HepG2 (cell line): ENCODE results near the gene TSPAN31. TPM values are rescaled to one million over a fixed set of nuclear protein-coding genes. Genes with fewer than 3 reads are reported as not detected.

Experiments
- ARNT2 ChIP-seq: sonication (generic); formaldehyde crosslinking; IDR thresholded peaks from 2 replicates; pipeline ENCODE4 v1.8.0; 2022; ENCODE audit warnings: mild to moderate bottlenecking, low read depth, missing genetic modification reagents, moderate library complexity
- HES4 ChIP-seq: sonication (generic); formaldehyde crosslinking; IDR thresholded peaks from 2 replicates; pipeline ENCODE4 v1.9.0; 2021; ENCODE audit warnings: mild to moderate bottlenecking, missing genetic modification reagents, borderline replicate concordance
- HNRNPUL1 ChIP-seq: fragments of 200-400 bp; formaldehyde crosslinking; IDR thresholded peaks from 2 replicates; pipeline ENCODE4 v1.6.1; 2017; ENCODE audit warnings: low read depth, mild to moderate bottlenecking, low read length, moderate library complexity
- JUNB ChIP-seq: sonication (generic); formaldehyde crosslinking; IDR thresholded peaks from 2 replicates; pipeline ENCODE4 v1.8.0; 2022; ENCODE audit warnings: missing genetic modification reagents, mild to moderate bottlenecking, borderline replicate concordance
- KMT2B ChIP-seq: IDR thresholded peaks from 2 replicates; pipeline ENCODE4 v1.6.1; 2016; ENCODE audit warnings: missing genetic modification reagents, missing compliant biosample characterization
- NFE2 ChIP-seq: sonication (generic); formaldehyde crosslinking; IDR thresholded peaks from 2 replicates; pipeline ENCODE4 v1.4.0; 2020; ENCODE audit warnings: missing genetic modification reagents
- NFE2L2 ChIP-seq: fragments of 150-350 bp; IDR thresholded peaks from 2 replicates; pipeline ENCODE4 v1.6.1; 2014; ENCODE audit warnings: low read length
- SMAD3 ChIP-seq: sonication (generic); formaldehyde crosslinking; IDR thresholded peaks from 2 replicates; pipeline ENCODE4 v1.4.0; 2020; ENCODE audit warnings: missing genetic modification reagents
- TAF15 ChIP-seq: fragments of 200-400 bp; formaldehyde crosslinking; IDR thresholded peaks from one replicate; pipeline ENCODE4 v1.6.1; 2018; ENCODE audit warnings: mild to moderate bottlenecking, low read depth, low read length; ENCODE audit not compliant: poor library complexity, severe bottlenecking
- TGIF2 ChIP-seq: IDR thresholded peaks from 2 replicates; pipeline ENCODE4 v1.6.1; 2016; ENCODE audit warnings: control low read depth, missing compliant biosample characterization
- ZBTB7B ChIP-seq: sonication (generic); formaldehyde crosslinking; IDR thresholded peaks from 2 replicates; pipeline ENCODE4 v1.4.0; 2020; ENCODE audit warnings: missing genetic modification reagents
- ZFP36L2 ChIP-seq: sonication (generic); formaldehyde crosslinking; IDR thresholded peaks from 2 replicates; pipeline ENCODE4 v1.4.0; 2020; ENCODE audit warnings: missing genetic modification reagents
- ZFX ChIP-seq: sonication (generic); formaldehyde crosslinking; IDR thresholded peaks from 2 replicates; pipeline ENCODE4 v1.4.0; 2020; ENCODE audit warnings: mild to moderate bottlenecking, low read depth, missing genetic modification reagents, moderate library complexity
- ZKSCAN8 ChIP-seq: IDR thresholded peaks from 2 replicates; pipeline ENCODE4 v1.6.1; 2016; ENCODE audit warnings: borderline replicate concordance, missing genetic modification reagents, missing compliant biosample characterization
- ZNF235 ChIP-seq: sonication (generic); formaldehyde crosslinking; IDR thresholded peaks from 2 replicates; pipeline ENCODE4 v1.8.1; 2023; ENCODE audit warnings: mild to moderate bottlenecking, missing genetic modification reagents, borderline replicate concordance
- ZNF430 ChIP-seq: sonication (generic); formaldehyde crosslinking; IDR thresholded peaks from 2 replicates; pipeline ENCODE4 v1.9.0; 2021; ENCODE audit warnings: mild to moderate bottlenecking, missing genetic modification reagents
- ZNF563 ChIP-seq: sonication (generic); formaldehyde crosslinking; IDR thresholded peaks from 2 replicates; pipeline ENCODE4 v1.8.0; 2022; ENCODE audit warnings: mild to moderate bottlenecking, moderate library complexity, missing genetic modification reagents
- ZNF780A ChIP-seq: sonication (generic); formaldehyde crosslinking; IDR thresholded peaks from 2 replicates; pipeline ENCODE4 v1.8.0; 2022; ENCODE audit warnings: mild to moderate bottlenecking, missing genetic modification reagents, moderate library complexity
- polyA plus RNA-seq, 8 experiments: library from polyadenylated mRNA; depleted of rRNA in 3 of 8; stranded (reverse) in 7 of 8; unstranded in 1 of 8; fragments of >200 nt; fragmentation: Illumina TruSeq in 4 of 8; extraction: Trizol in 4 of 8; gene quantifications; 2 replicates each; pipeline versions ENCODE4 v1.2.1 to v1.2.3, GENCODE V29; 2011 to 2016; ENCODE audit warnings: low read depth in 4 of 8, missing spikeins in 1 of 8, mixed read lengths in 1 of 8; ENCODE audit not compliant: insufficient read depth in 1 of 8
- total RNA-seq, 5 experiments: library from RNA; depleted of rRNA; stranded (reverse); fragments of >200 nt; fragmentation: Illumina TruSeq; extraction: Trizol; gene quantifications; 2 replicates each; pipeline ENCODE4 v1.2.3, GENCODE V29; 2016; ENCODE audit warnings: low read depth in 1 of 5
- TF ChIP-seq, protein P1 (sequence below): sonication (generic); formaldehyde crosslinking; IDR thresholded peaks from 2 replicates; pipeline ENCODE4 v1.4.0; 2020; ENCODE audit warnings: mild to moderate bottlenecking, missing genetic modification reagents
- TF ChIP-seq, protein P2 (sequence below): sonication (generic); formaldehyde crosslinking; IDR thresholded peaks from 2 replicates; pipeline ENCODE4 v1.9.0; 2022; ENCODE audit warnings: low read depth, missing genetic modification reagents
- TF ChIP-seq, protein P3 (sequence below): sonication (generic); formaldehyde crosslinking; IDR thresholded peaks from 2 replicates; pipeline ENCODE4 v1.8.0; 2023; ENCODE audit warnings: mild to moderate bottlenecking, missing genetic modification reagents
- TF ChIP-seq, protein P4 (sequence below): sonication (generic); formaldehyde crosslinking; IDR thresholded peaks from 2 replicates; pipeline ENCODE4 v1.5.0; 2020; ENCODE audit warnings: missing genetic modification reagents

The TSPAN31 gene
- total and polyA plus RNA-seq, 2 of the 13 experiments (the other 11 are each of a cell fraction or from before 2014, with no cell fraction given) = 10.4 to 24.6 TPM

DNA sequence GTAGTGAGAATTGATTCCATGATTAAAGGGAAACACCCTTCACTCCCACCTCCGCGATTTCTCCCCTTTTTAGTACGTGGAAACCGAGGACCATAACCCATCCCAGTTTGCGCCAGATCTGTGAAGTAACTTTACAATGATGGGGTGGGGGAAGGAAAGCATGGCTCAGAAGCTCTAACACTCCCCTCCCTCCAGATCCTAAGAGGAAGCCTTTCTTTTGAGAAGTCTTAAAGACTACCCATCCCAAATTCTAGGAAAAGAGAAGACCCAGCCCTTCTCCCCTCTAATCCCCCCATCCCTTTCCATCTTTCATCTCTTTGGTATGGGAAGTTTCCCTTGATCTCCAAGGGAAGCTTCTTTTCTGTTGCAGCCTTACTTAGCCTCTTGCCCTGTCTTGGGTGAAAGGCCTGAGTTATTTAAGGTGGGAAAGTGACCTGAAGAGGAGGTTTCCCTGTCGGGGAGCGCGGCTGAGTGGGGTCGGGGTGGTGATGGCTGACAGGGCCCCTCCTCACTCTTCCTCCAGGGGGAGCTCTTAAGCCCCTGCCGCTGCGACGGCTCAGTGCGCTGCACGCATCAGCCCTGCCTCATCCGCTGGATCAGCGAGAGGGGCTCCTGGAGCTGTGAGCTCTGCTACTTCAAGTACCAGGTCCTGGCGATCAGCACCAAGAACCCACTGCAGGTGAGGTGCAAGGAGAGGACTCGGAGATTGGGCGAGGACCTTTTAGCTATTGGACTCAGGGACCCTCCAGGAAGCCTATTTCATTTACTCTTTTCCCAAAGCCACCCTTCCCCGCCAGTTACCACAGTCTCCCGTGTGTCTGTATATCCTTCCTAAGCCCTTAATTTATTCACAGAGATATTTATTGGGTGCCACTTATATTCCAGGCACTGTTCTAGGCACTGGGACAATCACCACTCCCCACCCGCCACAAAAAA lies 11.8 kb downstream of the TSPAN31 start (continued):
- TF ChIP-seq, protein P1, sequence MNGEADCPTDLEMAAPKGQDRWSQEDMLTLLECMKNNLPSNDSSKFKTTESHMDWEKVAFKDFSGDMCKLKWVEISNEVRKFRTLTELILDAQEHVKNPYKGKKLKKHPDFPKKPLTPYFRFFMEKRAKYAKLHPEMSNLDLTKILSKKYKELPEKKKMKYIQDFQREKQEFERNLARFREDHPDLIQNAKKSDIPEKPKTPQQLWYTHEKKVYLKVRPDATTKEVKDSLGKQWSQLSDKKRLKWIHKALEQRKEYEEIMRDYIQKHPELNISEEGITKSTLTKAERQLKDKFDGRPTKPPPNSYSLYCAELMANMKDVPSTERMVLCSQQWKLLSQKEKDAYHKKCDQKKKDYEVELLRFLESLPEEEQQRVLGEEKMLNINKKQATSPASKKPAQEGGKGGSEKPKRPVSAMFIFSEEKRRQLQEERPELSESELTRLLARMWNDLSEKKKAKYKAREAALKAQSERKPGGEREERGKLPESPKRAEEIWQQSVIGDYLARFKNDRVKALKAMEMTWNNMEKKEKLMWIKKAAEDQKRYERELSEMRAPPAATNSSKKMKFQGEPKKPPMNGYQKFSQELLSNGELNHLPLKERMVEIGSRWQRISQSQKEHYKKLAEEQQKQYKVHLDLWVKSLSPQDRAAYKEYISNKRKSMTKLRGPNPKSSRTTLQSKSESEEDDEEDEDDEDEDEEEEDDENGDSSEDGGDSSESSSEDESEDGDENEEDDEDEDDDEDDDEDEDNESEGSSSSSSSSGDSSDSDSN = peak; percentile 50; the same call in 1 of the 2 replicates
- TF ChIP-seq ZNF780A (CRISPR knock-in tag) (no peak), NFE2 (CRISPR knock-in tag) (no peak), ZKSCAN8 (no peak), ZFX (CRISPR knock-in tag) (peak; percentile 48; the same call in 1 of the 2 replicates), ZNF430 (0 out of 2 replicates have a peak, but pooled peaks have one; percentile 20), ZNF563 (no peak), ZBTB7B (CRISPR knock-in tag) (peak; percentile 67; the same call in 1 of the 2 replicates), JUNB (no peak), NFE2L2 (no peak), ARNT2 (CRISPR knock-in tag) (peak; percentile 55; the same call in 1 of the 2 replicates), KMT2B (0 out of 2 replicates have a peak, but pooled peaks have one; percentile 50), ZNF235 (CRISPR knock-in tag) (no peak), HES4 (CRISPR knock-in tag) (0 out of 2 replicates have a peak, but pooled peaks have one; percentile 40), SMAD3 (CRISPR knock-in tag) (no peak), TGIF2 (CRISPR knock-in tag) (0 out of 2 replicates have a peak, but pooled peaks have one; percentile 21), ZFP36L2 (CRISPR knock-in tag) (no peak), HNRNPUL1 (no peak), TAF15 (no peak)
- TF ChIP-seq, protein P2, sequence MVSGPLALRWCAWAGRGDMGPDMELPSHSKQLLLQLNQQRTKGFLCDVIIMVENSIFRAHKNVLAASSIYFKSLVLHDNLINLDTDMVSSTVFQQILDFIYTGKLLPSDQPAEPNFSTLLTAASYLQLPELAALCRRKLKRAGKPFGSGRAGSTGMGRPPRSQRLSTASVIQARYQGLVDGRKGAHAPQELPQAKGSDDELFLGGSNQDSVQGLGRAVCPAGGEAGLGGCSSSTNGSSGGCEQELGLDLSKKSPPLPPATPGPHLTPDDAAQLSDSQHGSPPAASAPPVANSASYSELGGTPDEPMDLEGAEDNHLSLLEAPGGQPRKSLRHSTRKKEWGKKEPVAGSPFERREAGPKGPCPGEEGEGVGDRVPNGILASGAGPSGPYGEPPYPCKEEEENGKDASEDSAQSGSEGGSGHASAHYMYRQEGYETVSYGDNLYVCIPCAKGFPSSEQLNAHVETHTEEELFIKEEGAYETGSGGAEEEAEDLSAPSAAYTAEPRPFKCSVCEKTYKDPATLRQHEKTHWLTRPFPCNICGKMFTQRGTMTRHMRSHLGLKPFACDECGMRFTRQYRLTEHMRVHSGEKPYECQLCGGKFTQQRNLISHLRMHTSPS (CRISPR knock-in tag) = no peak
- TF ChIP-seq, protein P3, sequence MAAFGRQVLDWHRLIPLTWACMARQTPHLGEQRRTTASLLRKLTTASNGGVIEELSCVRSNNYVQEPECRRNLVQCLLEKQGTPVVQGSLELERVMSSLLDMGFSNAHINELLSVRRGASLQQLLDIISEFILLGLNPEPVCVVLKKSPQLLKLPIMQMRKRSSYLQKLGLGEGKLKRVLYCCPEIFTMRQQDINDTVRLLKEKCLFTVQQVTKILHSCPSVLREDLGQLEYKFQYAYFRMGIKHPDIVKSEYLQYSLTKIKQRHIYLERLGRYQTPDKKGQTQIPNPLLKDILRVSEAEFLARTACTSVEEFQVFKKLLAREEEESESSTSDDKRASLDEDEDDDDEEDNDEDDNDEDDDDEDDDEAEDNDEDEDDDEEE (CRISPR knock-in tag) = no peak
- TF ChIP-seq, protein P4, sequence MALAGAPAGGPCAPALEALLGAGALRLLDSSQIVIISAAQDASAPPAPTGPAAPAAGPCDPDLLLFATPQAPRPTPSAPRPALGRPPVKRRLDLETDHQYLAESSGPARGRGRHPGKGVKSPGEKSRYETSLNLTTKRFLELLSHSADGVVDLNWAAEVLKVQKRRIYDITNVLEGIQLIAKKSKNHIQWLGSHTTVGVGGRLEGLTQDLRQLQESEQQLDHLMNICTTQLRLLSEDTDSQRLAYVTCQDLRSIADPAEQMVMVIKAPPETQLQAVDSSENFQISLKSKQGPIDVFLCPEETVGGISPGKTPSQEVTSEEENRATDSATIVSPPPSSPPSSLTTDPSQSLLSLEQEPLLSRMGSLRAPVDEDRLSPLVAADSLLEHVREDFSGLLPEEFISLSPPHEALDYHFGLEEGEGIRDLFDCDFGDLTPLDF = no peak
